ENCODE measurements around the gene MIA2.

Gene MIA2

GRCh38 chr14:39398382-39398781 is 164.7 kb downstream of the MIA2 start:
- TF ChIP-seq, protein P1, sequence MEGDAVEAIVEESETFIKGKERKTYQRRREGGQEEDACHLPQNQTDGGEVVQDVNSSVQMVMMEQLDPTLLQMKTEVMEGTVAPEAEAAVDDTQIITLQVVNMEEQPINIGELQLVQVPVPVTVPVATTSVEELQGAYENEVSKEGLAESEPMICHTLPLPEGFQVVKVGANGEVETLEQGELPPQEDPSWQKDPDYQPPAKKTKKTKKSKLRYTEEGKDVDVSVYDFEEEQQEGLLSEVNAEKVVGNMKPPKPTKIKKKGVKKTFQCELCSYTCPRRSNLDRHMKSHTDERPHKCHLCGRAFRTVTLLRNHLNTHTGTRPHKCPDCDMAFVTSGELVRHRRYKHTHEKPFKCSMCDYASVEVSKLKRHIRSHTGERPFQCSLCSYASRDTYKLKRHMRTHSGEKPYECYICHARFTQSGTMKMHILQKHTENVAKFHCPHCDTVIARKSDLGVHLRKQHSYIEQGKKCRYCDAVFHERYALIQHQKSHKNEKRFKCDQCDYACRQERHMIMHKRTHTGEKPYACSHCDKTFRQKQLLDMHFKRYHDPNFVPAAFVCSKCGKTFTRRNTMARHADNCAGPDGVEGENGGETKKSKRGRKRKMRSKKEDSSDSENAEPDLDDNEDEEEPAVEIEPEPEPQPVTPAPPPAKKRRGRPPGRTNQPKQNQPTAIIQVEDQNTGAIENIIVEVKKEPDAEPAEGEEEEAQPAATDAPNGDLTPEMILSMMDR (IDR thresholded peaks at IDR 0.05) = no peak
- no peak for TF ChIP-seq ZFX (IDR thresholded peaks at IDR 0.05; ENCODE audit: borderline replicate concordance)
- no peak overlapping the region for H3K27ac ChIP-seq

GRCh38 chr14:39406560-39406959 is 172.8 kb downstream of the MIA2 start:
- TF ChIP-seq, protein P1 (IDR thresholded peaks at IDR 0.05) = no peak
- TF ChIP-seq ZFX (IDR thresholded peaks at IDR 0.05; ENCODE audit: borderline replicate concordance) = no peak
- H3K27ac ChIP-seq = peak overlapping the region; percentile 3; the same call in 1 of the 2 replicates

DNA sequence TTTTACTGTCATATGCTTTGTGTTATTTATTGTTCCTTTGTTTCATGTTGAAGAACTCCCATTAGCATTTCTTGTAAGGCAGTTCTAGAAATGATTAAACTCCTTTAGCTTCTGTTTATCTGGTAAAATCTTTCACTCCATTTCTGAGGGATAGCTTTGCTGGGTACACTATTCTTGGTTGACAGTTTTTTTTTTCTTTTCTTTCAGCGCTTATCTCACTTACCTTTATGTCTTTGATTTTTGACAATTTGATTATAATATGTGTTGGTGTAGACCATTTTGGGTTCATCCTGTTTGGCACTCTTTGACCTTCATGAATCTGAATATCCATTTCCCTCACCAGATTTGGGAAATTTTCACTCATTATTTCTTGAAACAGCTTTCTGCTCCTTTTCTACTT is 182.4 kb downstream of the MIA2 start:
- no peak overlapping the region for H3K27ac ChIP-seq
- TF ChIP-seq, protein P1 (IDR thresholded peaks at IDR 0.05) = no peak
- no peak for TF ChIP-seq ZFX (IDR thresholded peaks at IDR 0.05; ENCODE audit: borderline replicate concordance)

- no peak overlapping the region for H3K27ac ChIP-seq
- TF ChIP-seq, protein P1 (IDR thresholded peaks at IDR 0.05) = peak; percentile 47
- no peak for TF ChIP-seq ZFX (IDR thresholded peaks at IDR 0.05; ENCODE audit: borderline replicate concordance)
These were observed 183.3 kb downstream of the MIA2 start for GRCh38 chr14:39417014-39417413.

GRCh38 chr14:39419272-39419671 is 185.6 kb downstream of the MIA2 start:
- no peak for TF ChIP-seq ZFX (IDR thresholded peaks at IDR 0.05; ENCODE audit: borderline replicate concordance)
- TF ChIP-seq, protein P1 (IDR thresholded peaks at IDR 0.05) = 0 out of 2 replicates have a peak, but pooled peaks have one; percentile 5
- H3K27ac ChIP-seq = no peak overlapping the region

- no peak for TF ChIP-seq ZFX (IDR thresholded peaks at IDR 0.05; ENCODE audit: borderline replicate concordance)
- TF ChIP-seq, protein P1 (IDR thresholded peaks at IDR 0.05) = no peak
- no peak overlapping the region for H3K27ac ChIP-seq
These were observed 188.5 kb downstream of the MIA2 start for GRCh38 chr14:39422243-39422642.

DNA sequence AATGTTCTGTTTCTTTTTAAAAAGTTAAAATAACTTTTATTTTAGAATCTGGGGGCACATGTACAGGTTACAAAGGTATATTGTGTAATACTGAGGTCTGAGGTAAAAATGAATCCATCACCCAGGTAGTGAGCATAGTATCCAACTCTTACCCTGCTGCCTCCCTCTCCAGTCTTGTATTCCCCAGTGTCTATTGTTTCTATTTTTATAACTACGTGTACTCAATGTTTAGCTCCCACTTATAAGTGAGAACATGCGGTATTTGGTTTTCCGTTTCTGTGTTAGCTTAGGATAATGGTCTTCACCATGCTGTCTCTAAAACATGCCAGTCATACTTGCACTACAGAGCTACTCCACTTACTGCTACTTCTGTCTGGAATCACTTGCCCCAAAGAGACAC is 190.1 kb downstream of the MIA2 start:
- no peak overlapping the region for H3K27ac ChIP-seq
- no peak for TF ChIP-seq ZFX (IDR thresholded peaks at IDR 0.05; ENCODE audit: borderline replicate concordance)
- TF ChIP-seq, protein P1 (IDR thresholded peaks at IDR 0.05) = no peak

All from 22Rv1 (cell line).